Loucy (cell line): ENCODE results near the gene RIOK3.

ENCODE experiments used
- H2AFZ ChIP-seq: fragments of 200-600 bp; sonication (generic); 2 replicates; pipeline ENCODE4 v1.6.0; 2016; ENCODE audit warnings: antibody characterized with exemption, mild to moderate bottlenecking, low read length, moderate library complexity
- H3F3A ChIP-seq: fragments of 200-600 bp; 2 replicates; pipeline ENCODE4 v1.6.0; 2016; ENCODE audit warnings: antibody characterized with exemption, low read depth, mild to moderate bottlenecking
- H3K27me3 ChIP-seq: fragments of 200-600 bp; sonication (generic); 2 replicates; pipeline ENCODE4 v1.6.1; 2014; ENCODE audit warnings: low read length, mild to moderate bottlenecking; ENCODE audit not compliant: insufficient read depth, poor library complexity, severe bottlenecking
- H3K36me3 ChIP-seq: fragments of 200-600 bp; sonication (generic); 2 replicates; pipeline ENCODE4 v1.6.1; 2016; ENCODE audit warnings: low read length; ENCODE audit not compliant: insufficient read depth
- H3K4me1 ChIP-seq: fragments of 200-600 bp; sonication (generic); 2 replicates; pipeline ENCODE4 v1.5.1; 2014; ENCODE audit warnings: low read length, mild to moderate bottlenecking; ENCODE audit not compliant: insufficient read depth, poor library complexity, severe bottlenecking
- H3K4me2 ChIP-seq: fragments of 200-600 bp; sonication (generic); 2 replicates; pipeline ENCODE4 v1.6.0; 2014; ENCODE audit warnings: antibody characterized with exemption, low read length, low read depth, mild to moderate bottlenecking; ENCODE audit not compliant: poor library complexity, severe bottlenecking
- H3K4me3 ChIP-seq: fragments of 200-600 bp; sonication (generic); 2 replicates; pipeline ENCODE4 v1.5.1; 2014; ENCODE audit warnings: low read length, mild to moderate bottlenecking, mixed read lengths; ENCODE audit not compliant: poor library complexity, severe bottlenecking
- H3K79me2 ChIP-seq: fragments of 200-600 bp; sonication (generic); 2 replicates; pipeline ENCODE4 v1.6.1; 2014; ENCODE audit warnings: low read length; ENCODE audit not compliant: insufficient read depth
- H3K9ac ChIP-seq: fragments of 200-600 bp; sonication (generic); 2 replicates; pipeline ENCODE4 v1.6.0; 2014; ENCODE audit warnings: mild to moderate bottlenecking, low read depth, low read length, moderate library complexity; ENCODE audit not compliant: poor library complexity, severe bottlenecking
- H3K9me2 ChIP-seq: fragments of 200-600 bp; sonication (generic); replicated peaks from 2 replicates; pipeline ENCODE4 v1.6.1; 2016; ENCODE audit warnings: low read depth, low read length, mixed read lengths
- H3K9me3 ChIP-seq: fragments of 200-600 bp; sonication (generic); 2 replicates; pipeline ENCODE4 v1.6.1; 2014; ENCODE audit warnings: mild to moderate bottlenecking, antibody characterized with exemption, low read length, low read depth; ENCODE audit not compliant: insufficient read depth
- H4K20me1 ChIP-seq: fragments of 200-600 bp; sonication (generic); 2 replicates; pipeline ENCODE4 v1.6.0; 2014; ENCODE audit warnings: antibody characterized with exemption, low read length, mild to moderate bottlenecking; ENCODE audit not compliant: insufficient read depth, poor library complexity, severe bottlenecking
- EZH2phosphoT487 ChIP-seq: fragments of 200-600 bp; IDR thresholded peaks from 2 replicates; pipeline ENCODE4 v1.6.1; 2018; ENCODE audit warnings: antibody characterized with exemption, mild to moderate bottlenecking, moderate library complexity, borderline replicate concordance
- TF ChIP-seq, protein P1 (sequence below): fragments of 200-600 bp; sonication (generic); conservative IDR thresholded peaks from 2 replicates; pipeline ENCODE4 v1.5.1; 2014; ENCODE audit warnings: mild to moderate bottlenecking, antibody characterized with exemption, low read length

RIOK3 gene

DNA sequence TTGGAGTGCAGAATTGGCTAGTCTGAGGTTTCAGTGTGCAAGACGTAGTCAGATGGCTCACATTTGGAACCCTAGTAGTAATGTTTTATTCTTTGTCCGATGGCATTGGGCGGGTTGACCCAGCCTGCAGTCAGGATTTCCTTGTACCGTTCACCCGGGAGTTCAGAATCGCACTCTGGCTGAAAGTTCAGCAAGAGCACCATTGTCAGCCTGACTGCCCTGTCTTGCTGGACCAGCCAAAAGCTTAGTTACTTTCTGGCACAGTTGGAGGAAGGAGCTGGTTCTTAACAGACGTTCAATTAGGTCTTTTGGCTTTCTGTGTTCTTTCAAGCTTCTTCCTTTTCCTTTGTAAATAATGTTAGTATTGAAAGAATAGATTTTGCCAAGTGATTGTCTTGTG, 68.8 kb downstream of the RIOK3 start:
- TF ChIP-seq, protein P1, sequence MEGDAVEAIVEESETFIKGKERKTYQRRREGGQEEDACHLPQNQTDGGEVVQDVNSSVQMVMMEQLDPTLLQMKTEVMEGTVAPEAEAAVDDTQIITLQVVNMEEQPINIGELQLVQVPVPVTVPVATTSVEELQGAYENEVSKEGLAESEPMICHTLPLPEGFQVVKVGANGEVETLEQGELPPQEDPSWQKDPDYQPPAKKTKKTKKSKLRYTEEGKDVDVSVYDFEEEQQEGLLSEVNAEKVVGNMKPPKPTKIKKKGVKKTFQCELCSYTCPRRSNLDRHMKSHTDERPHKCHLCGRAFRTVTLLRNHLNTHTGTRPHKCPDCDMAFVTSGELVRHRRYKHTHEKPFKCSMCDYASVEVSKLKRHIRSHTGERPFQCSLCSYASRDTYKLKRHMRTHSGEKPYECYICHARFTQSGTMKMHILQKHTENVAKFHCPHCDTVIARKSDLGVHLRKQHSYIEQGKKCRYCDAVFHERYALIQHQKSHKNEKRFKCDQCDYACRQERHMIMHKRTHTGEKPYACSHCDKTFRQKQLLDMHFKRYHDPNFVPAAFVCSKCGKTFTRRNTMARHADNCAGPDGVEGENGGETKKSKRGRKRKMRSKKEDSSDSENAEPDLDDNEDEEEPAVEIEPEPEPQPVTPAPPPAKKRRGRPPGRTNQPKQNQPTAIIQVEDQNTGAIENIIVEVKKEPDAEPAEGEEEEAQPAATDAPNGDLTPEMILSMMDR, result no peak
- TF ChIP-seq EZH2phosphoT487, result no peak
- Histone ChIP-seq H3K27me3 (no peaks in the 10 kb centered on the region), H3K4me3 (no peak overlapping the region), H3F3A (no peaks in the 10 kb centered on the region), H3K4me1 (no peaks in the 10 kb centered on the region), H3K9me3 (no peaks in the 10 kb centered on the region), H3K9me2 (no peaks in the 10 kb centered on the region), H3K36me3 (peaks cover 81% of the 10 kb centered on the region), H3K9ac (no peak overlapping the region), H4K20me1 (no peaks in the 10 kb centered on the region), H2AFZ (no peak overlapping the region), H3K4me2 (no peak overlapping the region), H3K79me2 (no peaks in the 10 kb centered on the region)

DNA sequence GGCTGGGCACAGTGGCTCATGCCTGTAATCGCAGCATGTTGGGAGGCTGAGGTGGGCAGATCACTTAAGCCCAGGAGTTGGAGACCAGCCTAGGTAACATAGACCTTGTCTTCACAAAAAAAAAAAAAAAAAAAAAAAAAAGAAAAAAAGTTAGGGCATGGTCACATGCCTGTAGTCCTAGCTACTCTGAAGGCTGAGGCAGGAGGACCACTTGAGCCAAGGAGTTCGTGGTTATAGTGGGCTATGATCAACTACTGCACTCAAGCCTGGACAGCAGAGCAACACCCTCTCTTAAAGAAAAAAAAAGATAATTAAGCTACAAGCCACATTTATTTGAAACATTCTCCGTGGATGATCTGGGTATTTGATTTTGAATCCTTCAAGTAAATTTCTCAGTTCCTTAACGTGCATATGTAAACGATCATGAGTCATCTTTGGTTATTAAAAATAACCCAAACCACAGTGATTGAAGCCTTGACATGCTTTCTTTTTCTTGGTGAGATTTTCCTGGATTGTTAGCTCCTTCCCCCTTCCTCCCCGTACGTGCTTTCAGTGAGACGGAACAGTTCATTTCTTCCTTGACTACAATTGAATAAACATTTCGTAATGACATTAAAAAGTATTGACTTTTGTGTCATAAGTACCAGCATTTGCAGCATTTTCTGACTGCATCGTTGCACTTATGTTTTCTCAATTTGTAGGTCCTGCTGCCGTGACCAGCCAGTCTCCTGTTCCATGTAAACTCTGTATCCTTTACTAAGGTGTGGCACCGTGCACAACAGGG, 70.5 kb downstream of the RIOK3 start:
- Histone ChIP-seq H3K27me3 (no peaks in the 10 kb centered on the region), H3K36me3 (peaks cover 84% of the 10 kb centered on the region), H3F3A (no peaks in the 10 kb centered on the region), H3K79me2 (no peaks in the 10 kb centered on the region), H4K20me1 (no peaks in the 10 kb centered on the region), H3K9me2 (no peaks in the 10 kb centered on the region), H3K9me3 (no peaks in the 10 kb centered on the region), H3K9ac (no peak overlapping the region), H3K4me3 (no peak overlapping the region), H3K4me1 (no peaks in the 10 kb centered on the region), H2AFZ (no peak overlapping the region), H3K4me2 (no peak overlapping the region)
- TF ChIP-seq EZH2phosphoT487, result no peak
- TF ChIP-seq, protein P1, result no peak

DNA sequence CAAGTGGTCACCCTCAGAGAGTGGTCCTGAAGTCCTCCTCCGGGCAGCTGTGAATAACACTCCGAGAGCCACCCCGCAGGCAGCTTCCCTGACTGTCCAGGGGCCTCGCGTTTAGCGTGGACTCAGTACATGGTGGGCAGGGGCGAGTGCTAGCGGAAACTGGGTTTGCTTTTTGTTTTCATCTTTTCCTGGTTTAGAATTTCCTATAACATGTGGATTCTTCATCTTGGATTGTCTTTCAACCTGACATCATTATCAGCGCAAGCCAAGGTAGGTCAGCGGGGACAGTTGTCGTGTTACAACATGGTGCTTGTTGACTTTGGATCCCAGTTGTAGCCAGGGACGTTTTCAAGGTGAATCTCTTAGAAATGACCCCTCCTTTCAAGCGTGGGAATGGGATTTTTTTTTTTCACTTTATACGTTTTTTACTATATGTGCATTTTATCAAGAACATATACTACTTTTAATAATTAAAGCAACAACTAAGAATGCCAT, 71.2 kb downstream of the RIOK3 start:
- Histone ChIP-seq H3K4me3 (no peak overlapping the region), H3K4me1 (no peaks in the 10 kb centered on the region), H3K9me2 (no peaks in the 10 kb centered on the region), H2AFZ (no peak overlapping the region), H3K4me2 (no peak overlapping the region), H3K9ac (no peak overlapping the region), H3K27me3 (no peaks in the 10 kb centered on the region), H3K9me3 (no peaks in the 10 kb centered on the region), H3K36me3 (peaks cover 84% of the 10 kb centered on the region), H4K20me1 (no peaks in the 10 kb centered on the region), H3K79me2 (no peaks in the 10 kb centered on the region), H3F3A (no peaks in the 10 kb centered on the region)
- TF ChIP-seq, protein P1, result no peak
- no peak for TF ChIP-seq EZH2phosphoT487
